Kidney (tissue), 14 donors: ENCODE results near the gene COPS6. TPM values are rescaled to one million over a fixed set of nuclear protein-coding genes. Genes with fewer than 3 reads are reported as not detected.

Experiments used
- DNase-seq, 5 donors: peaks; one replicate each; pipeline ENCODE4 v3.0.0-alpha.2; 2013 to 2020
- FAIRE-seq: peaks from 2 replicates; lab custom pipeline; 2012; peaks lifted over from hg19 to GRCh38; lab: Jason Lieb, UNC
- H3K27ac ChIP-seq, 2 donors: one replicate each; pipeline ENCODE4 v1.7.0; 2013; ENCODE audit warnings: low read depth in 2 of 2, low read length in 2 of 2, inconsistent platforms in 1 of 2
- H3K27me3 ChIP-seq: one replicate; pipeline ENCODE4 v1.7.1; 2013; ENCODE audit warnings: low read length, inconsistent platforms; ENCODE audit not compliant: control insufficient read depth, insufficient read depth
- H3K36me3 ChIP-seq, 3 donors: one replicate each; pipeline versions ENCODE4 v1.7.0 to v1.7.1; 2013; ENCODE audit warnings: low read length in 3 of 3, control low read depth in 1 of 3, inconsistent platforms in 1 of 3; ENCODE audit not compliant: insufficient read depth in 3 of 3, control insufficient read depth in 2 of 3
- H3K4me1 ChIP-seq, 3 donors: one replicate each; pipeline versions ENCODE4 v1.7.0 to v1.7.1; 2013; ENCODE audit warnings: low read length in 3 of 3, inconsistent platforms in 1 of 3, low read depth in 1 of 3; ENCODE audit not compliant: control insufficient read depth in 2 of 3, insufficient read depth in 2 of 3
- H3K4me3 ChIP-seq, 3 donors: one replicate each; pipeline versions ENCODE4 v1.7.0 to v1.8.1; 2013; ENCODE audit warnings: low read length in 3 of 3, control low read depth in 1 of 3, inconsistent platforms in 1 of 3
- H3K9ac ChIP-seq, 3 donors: one replicate each; pipeline versions ENCODE4 v1.7.0 to v1.7.1; 2013; ENCODE audit warnings: low read length in 3 of 3, control low read depth in 1 of 3, inconsistent platforms in 1 of 3
- H3K9me3 ChIP-seq, 3 donors: one replicate each; pipeline versions ENCODE4 v1.7.0 to v1.7.1; 2013; ENCODE audit warnings: low read length in 3 of 3, control low read depth in 1 of 3, inconsistent platforms in 1 of 3; ENCODE audit not compliant: control insufficient read depth in 2 of 3, insufficient read depth in 1 of 3
- intact Hi-C: fragments of 100-400 bp; cut with DNase I; formaldehyde crosslinking; loops from one replicate; pipeline ENCODE4 v1.11.1; 2022
- polyA plus RNA-seq: library from polyadenylated mRNA; stranded (reverse); fragments of 350-450 nt; fragmentation: Illumina TruSeq; extraction: RNeasy Lipid Tissue Mini Kit (QIAGEN cat#74804); gene quantifications from one replicate; pipeline ENCODE4 v1.2.3, GENCODE V29; 2014; ENCODE audit warnings: low read depth, low replicate concordance; ENCODE audit not compliant: insufficient read depth
- total RNA-seq: library from RNA; stranded (reverse); fragmentation: NEBNext Ultra II Directional; extraction: Animal tissue kit (Norgen Biotek cat#: 25700); gene quantifications from one replicate; pipeline ENCODE4 v1.2.1, GENCODE V29; 2021
- TF ChIP-seq, protein P1 (sequence below): IDR thresholded peaks from 3 replicates; pipeline ENCODE4 v1.5.1; 2012; ENCODE audit warnings: mild to moderate bottlenecking, moderate library complexity, borderline replicate concordance; ENCODE audit not compliant: insufficient read depth; ENCODE audit errors: extremely low read depth
- donor health status: control.
- donor health status: control.
- donor health status: control.
- donor health status: control.
- donor health status: control.
- donor health status: DM: yes; HTN: yes; CAD: no.
- donor health status: Normal renal cell carcinoma (clear cell type).

COPS6 gene
- total and polyA plus RNA-seq, 2 donors from 2014 or later, result 89.1 to 166 TPM

DNA sequence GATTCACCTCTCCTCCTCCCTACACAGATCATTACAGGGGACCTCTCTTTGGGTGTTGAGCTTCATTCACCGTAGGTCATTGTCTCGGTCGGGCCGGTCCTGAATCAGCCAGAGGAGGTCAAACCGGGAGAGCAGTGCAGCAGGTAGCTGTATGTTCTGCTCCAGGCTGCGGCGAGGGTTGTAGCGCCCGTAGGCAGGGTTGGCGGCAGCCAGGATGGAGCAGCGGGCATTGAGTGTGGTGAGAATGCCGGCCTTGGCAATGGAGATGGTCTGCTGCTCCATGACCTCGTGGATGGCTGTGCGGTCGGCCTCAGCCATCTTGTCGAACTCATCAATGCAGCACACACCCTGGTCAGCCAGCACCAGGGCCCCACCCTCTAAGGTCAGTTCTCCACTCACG, 6.9 kb downstream of the COPS6 start:
- FAIRE-seq, result no peak
- no peak for DNase-seq
- intact Hi-C loops, result no loop called here
- Histone ChIP-seq H3K27me3 (no peaks in the 10 kb centered on the region), H3K4me1 (peaks cover 0 to 10% (median 6%) of the 10 kb centered on the region in 3 donors), H3K4me3 (no peak overlapping the region), H3K9me3 (no peaks in the 10 kb centered on the region), H3K36me3 (peaks cover 29 to 80% (median 50%) of the 10 kb centered on the region in 3 donors), H3K9ac (no peak overlapping the region), H3K27ac (no peak overlapping the region)
- TF ChIP-seq, protein P1, sequence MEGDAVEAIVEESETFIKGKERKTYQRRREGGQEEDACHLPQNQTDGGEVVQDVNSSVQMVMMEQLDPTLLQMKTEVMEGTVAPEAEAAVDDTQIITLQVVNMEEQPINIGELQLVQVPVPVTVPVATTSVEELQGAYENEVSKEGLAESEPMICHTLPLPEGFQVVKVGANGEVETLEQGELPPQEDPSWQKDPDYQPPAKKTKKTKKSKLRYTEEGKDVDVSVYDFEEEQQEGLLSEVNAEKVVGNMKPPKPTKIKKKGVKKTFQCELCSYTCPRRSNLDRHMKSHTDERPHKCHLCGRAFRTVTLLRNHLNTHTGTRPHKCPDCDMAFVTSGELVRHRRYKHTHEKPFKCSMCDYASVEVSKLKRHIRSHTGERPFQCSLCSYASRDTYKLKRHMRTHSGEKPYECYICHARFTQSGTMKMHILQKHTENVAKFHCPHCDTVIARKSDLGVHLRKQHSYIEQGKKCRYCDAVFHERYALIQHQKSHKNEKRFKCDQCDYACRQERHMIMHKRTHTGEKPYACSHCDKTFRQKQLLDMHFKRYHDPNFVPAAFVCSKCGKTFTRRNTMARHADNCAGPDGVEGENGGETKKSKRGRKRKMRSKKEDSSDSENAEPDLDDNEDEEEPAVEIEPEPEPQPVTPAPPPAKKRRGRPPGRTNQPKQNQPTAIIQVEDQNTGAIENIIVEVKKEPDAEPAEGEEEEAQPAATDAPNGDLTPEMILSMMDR, result no peak

DNA sequence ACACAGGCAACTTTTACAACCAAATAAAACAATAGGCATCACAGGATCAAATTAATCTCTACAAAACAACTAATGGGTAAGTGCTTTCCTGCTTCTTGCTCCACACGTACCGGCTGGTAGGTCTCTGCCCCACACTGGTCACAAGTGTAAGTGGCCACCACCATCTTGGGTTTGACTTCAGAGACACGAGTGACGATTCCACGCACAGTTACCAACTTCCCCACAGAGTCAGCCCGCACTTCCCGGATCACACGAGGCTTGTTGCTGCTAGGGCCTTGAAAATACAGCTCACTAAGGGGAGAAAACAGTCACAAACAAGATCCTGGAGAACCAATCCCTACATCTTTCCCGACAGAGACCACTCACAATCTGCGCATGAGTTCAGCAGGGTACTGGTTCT, 10.1 kb downstream of the COPS6 start:
- DNase-seq, result no peak
- intact Hi-C loops, result no loop called here
- no peak overlapping the region for H3K9ac ChIP-seq
- peaks cover 25 to 56% (median 28%) of the 10 kb centered on the region in 3 donors for H3K36me3 ChIP-seq
- peaks cover 0 to 10% (median 6%) of the 10 kb centered on the region in 3 donors for H3K4me1 ChIP-seq
- TF ChIP-seq, protein P1, result no peak
- no peaks in the 10 kb centered on the region for H3K27me3 ChIP-seq
- no peak overlapping the region for H3K4me3 ChIP-seq
- no peak for FAIRE-seq
- no peak overlapping the region for H3K27ac ChIP-seq
- no peaks in the 10 kb centered on the region for H3K9me3 ChIP-seq

DNA sequence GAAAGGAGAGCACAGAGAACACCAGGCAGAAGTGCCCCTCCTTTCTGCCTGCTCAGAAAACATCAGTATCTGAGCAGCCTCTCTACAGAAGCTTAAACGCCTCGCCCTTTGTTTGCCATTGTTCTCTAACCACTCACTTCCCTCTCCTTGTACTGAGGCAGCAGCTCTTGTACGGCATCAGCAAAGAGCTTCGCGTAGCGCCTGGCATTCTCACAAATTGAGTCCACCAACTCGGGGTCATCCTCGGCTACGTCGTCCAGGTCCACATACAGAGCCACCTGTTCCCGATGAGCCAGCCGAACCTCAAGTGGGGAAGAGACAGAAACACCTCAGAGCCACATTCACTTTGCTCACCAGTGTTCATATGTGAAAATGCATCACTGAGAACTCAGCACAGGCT, 10.7 kb downstream of the COPS6 start:
- Histone ChIP-seq H3K9ac (peak overlapping the region in 2 of 3 donors; percentile 22 to 66), H3K4me1 (peaks cover 0 to 10% (median 6%) of the 10 kb centered on the region in 3 donors), H3K27me3 (no peaks in the 10 kb centered on the region), H3K9me3 (no peaks in the 10 kb centered on the region), H3K4me3 (peak overlapping the region; percentile 59 to 84 (median 83)), H3K27ac (no peak overlapping the region), H3K36me3 (peaks cover 22 to 53% (median 26%) of the 10 kb centered on the region in 3 donors)
- FAIRE-seq, result no peak
- no peak for DNase-seq
- intact Hi-C loops, result no loop called here
- TF ChIP-seq, protein P1, result no peak
